H1 (cell line): ENCODE measurements around the gene SIX5.

Source experiments
- GABPA ChIP-seq: IDR thresholded peaks from 2 replicates; pipeline ENCODE4 v1.6.1; 2011; ENCODE audit warnings: mild to moderate bottlenecking, low read length, moderate library complexity, borderline replicate concordance; ENCODE audit not compliant: insufficient read depth
- JUN ChIP-seq: IDR thresholded peaks from 2 replicates; pipeline ENCODE4 v1.6.1; 2011; ENCODE audit warnings: low read depth, mild to moderate bottlenecking, improper control_type of control experiment, low read length
- POLR2A ChIP-seq, 2 experiments: IDR thresholded peaks; 1 replicate in 1 of 2; 2 replicates in 1 of 2; pipeline ENCODE4 v1.6.1; 2011; ENCODE audit warnings: low read depth in 2 of 2, low read length in 2 of 2, mild to moderate bottlenecking in 2 of 2; ENCODE audit errors: control extremely low read depth in 1 of 2
- POLR2AphosphoS5 ChIP-seq: IDR thresholded peaks from 2 replicates; pipeline ENCODE4 v1.6.1; 2011; ENCODE audit warnings: low read depth, low read length
- SRF ChIP-seq: IDR thresholded peaks from 2 replicates; pipeline ENCODE4 v1.6.1; 2011; ENCODE audit warnings: mild to moderate bottlenecking, low read depth, low read length, moderate library complexity
- TCF12 ChIP-seq: IDR thresholded peaks from 2 replicates; pipeline ENCODE4 v1.6.1; 2011; ENCODE audit warnings: low read depth, mild to moderate bottlenecking, low read length
- ZNF274 ChIP-seq: IDR thresholded peaks from 2 replicates; pipeline ENCODE4 v1.7.0; 2012; ENCODE audit warnings: low read length, borderline replicate concordance; ENCODE audit errors: extremely low read depth
- TF ChIP-seq, protein P1 (sequence below), 3 experiments: IDR thresholded peaks; 1 replicate in 2 of 3; 2 replicates in 1 of 3; pipeline versions ENCODE4 v1.5.1 to v1.6.1; 2011; ENCODE audit warnings: low read length in 3 of 3, mild to moderate bottlenecking in 3 of 3, inconsistent platforms in 2 of 3, low read depth in 1 of 3, moderate library complexity in 1 of 3; ENCODE audit not compliant: insufficient read depth in 1 of 3; ENCODE audit errors: control extremely low read depth in 1 of 3

- TF ChIP-seq, protein P1, sequence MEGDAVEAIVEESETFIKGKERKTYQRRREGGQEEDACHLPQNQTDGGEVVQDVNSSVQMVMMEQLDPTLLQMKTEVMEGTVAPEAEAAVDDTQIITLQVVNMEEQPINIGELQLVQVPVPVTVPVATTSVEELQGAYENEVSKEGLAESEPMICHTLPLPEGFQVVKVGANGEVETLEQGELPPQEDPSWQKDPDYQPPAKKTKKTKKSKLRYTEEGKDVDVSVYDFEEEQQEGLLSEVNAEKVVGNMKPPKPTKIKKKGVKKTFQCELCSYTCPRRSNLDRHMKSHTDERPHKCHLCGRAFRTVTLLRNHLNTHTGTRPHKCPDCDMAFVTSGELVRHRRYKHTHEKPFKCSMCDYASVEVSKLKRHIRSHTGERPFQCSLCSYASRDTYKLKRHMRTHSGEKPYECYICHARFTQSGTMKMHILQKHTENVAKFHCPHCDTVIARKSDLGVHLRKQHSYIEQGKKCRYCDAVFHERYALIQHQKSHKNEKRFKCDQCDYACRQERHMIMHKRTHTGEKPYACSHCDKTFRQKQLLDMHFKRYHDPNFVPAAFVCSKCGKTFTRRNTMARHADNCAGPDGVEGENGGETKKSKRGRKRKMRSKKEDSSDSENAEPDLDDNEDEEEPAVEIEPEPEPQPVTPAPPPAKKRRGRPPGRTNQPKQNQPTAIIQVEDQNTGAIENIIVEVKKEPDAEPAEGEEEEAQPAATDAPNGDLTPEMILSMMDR (IDR thresholded peaks at IDR 0.05; ENCODE audit: control extremely low read depth in 1 of 3, insufficient read depth in 1 of 3, low read depth in 1 of 3, low read length in 3 of 3): no peak
- TF ChIP-seq SRF (no peak), POLR2A (IDR thresholded peaks at IDR 0.05; ENCODE audit: control extremely low read depth in 1 of 2, low read depth in 2 of 2, low read length in 2 of 2) (no peak), POLR2AphosphoS5 (no peak), JUN (no peak), ZNF274 (no peak), GABPA (no peak), TCF12 (no peak)
Measured at GRCh38 chr19:45762870-45763631, 6.0 kb downstream of the SIX5 start.
